GM21717 (cell line): ENCODE data around the gene KIF2A.

Experiments used
- ATAC-seq: cut with Tn5 transposase; IDR thresholded peaks from one replicate; pipeline ENCODE4 v1.9.1; 2021; ENCODE audit warnings: mild to moderate bottlenecking, moderate library complexity; ENCODE audit not compliant: unreplicated experiment

KIF2A gene

DNA sequence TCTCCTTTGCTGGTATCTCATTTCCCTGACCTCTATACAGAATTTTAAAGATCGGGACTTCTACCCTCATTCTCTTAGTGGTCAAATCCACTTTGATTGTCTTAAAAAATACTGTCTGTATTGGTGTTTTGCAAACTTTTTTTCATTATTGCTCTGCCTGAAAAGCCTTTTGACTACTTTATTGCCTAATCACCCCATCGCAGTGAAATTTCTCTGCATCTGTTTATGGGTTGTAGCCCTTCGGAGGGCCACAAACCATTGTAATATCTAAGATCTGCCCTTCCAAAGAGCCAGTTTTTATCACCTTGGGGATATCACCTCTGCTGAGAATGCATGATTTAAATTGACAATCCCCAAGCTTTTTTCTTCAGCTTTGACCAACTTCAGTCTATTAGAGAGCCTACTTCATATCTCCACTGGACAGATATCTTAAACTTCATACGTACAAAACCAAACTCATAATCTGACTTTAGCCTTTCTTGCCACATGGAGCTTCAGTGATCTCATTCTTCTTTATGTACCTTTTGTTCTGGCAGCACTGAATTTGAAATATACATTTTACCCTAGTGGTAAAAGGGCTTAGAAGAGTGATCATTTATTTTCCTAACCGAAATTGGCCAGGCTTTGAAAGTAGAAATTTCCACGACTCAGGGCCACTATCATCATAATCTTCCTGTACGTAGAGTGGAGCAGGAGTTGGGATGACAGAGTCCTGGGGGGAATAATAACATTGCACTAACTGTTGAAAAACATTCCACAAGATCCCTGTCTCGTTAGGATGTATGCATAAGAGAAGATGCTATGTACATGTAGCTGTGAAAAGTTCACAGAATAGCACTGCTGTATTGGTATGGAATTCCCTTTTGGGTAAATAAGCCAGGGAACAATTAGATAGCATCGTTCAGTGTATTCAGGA lies 21.4 kb downstream of the KIF2A start:
- ATAC-seq = no peak

DNA sequence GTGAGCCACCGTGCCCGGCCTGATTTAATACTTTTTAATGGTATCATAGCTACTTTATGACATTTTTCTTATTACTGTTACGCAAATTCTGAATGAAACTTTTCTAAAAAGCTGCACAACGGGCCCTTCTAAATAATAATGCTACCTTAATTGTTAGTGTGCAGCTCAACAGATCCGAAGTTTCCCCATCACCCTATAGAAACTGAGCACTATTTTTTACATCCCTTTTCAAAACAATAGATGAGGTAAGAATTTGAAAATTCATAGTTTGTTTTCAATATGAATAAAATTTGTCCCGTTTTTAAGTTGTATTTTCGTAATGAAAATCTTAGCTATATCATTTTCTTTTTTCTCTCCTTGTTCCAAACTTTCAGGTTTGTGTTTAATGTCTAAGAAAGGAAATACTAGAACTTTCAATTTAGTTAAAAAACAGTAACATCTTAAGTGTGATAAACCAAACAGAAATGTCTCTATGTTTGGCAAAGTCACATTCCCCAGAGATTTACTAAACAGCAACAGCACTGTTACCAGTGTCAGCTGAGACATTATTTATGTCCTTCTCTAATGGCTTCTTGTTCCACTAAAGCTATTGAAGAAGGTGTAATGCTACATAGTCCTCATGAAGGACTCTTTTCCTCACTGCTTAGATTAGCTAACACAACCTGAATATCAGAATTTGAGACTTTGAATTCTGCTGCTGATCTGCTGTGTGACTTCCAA lies 22.9 kb downstream of the KIF2A start:
- no peak for ATAC-seq

DNA sequence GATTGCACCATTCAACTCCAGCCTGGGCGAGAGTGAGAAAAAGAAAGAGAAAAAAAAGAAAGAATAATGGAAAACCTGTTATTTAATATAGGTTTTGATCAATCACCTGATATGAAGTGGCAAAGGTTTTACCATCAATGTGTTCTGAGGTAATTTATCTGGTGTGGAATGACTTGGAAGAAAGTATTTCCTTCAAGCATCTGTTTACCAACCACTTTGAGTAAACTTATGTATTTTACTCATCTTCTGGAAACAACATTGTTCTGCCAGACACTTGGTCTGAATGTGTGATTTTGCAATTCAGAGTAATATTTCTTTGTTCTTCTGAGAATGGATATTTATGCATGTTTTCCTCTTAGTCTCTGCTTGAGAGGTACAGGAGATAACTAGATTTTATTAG lies 24.3 kb downstream of the KIF2A start:
- no peak for ATAC-seq

DNA sequence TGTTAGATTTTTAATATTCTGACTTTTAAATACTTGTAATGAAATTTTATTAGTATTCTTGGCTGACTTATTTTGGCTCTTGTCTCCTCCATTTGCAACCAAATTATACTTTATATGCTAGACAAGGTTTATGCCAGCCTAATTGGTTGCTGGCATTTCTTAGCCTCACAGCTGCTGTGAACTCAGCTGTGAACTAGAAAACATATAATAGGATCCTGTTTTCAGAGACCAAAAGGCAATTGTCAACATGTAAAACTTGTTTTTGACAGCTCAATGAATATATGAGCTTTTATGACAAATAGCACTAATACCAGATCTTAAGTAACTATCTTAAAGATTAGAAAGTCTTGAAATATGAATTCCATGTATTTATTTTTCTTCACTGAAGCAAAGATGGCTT lies 25.9 kb downstream of the KIF2A start:
- no peak for ATAC-seq

DNA sequence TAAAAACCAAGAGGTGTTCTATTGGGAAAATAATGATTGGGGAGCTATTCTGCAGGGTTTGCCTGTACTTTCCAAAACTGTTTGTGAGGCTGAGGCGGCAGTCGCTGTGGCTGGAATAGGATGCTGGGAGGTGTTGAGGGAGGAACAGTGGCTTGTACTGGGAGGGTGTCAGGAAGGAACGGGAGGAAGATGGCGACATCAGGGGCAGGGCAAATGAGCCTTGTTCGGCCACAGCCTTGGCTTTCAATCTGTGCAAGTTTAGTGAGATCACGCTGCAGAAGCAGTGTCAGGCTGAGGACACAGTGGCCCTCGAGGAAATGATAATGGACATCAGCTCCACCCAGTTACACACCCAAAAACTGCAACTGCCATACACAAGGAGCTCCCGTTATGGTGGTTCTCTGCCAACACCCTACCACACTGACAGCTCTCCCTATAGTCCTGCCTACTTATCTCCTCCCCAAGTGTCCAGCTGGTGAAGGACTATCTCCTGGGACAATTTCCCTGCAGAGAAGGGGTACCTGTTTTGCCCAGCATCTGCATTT lies 27.3 kb downstream of the KIF2A start:
- ATAC-seq = no peak

DNA sequence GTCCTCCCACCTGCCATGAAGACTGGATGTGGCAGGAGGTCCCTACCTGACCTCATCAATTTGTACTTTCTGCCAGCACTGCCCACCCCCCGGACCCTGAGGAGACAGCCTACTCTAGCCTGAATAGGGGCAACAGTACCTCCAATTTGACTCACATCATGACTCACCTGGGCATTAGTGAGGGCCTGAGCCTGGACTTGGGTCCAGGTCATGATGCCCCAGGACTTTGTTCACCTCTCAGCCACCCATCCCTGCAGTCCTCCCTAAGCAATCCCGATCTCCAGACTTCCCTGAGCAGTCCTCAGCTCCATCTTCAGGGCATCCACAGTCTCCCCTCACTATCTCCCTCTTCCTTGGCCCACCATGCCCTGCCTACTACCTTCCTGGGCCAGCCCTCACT lies 28.1 kb downstream of the KIF2A start:
- no peak for ATAC-seq

DNA sequence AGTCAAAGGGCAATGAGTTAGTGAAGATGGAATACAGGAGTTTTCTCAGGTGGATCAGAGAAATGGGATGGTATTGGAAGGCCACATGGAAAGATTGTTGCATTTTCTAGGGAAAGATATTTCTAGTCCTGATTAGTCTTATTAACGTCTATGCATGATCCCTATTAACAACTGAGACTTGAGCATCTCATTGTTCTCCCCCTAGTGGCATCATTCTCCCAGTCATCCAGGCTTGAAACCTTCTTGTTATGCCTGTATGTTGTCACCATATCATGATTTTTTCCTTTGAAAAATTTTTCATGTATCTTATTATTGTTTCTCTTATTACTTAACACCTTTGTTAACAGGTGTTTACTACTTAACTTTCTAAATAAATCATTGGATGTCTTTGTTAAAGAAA lies 34.4 kb downstream of the KIF2A start:
- ATAC-seq = no peak

DNA sequence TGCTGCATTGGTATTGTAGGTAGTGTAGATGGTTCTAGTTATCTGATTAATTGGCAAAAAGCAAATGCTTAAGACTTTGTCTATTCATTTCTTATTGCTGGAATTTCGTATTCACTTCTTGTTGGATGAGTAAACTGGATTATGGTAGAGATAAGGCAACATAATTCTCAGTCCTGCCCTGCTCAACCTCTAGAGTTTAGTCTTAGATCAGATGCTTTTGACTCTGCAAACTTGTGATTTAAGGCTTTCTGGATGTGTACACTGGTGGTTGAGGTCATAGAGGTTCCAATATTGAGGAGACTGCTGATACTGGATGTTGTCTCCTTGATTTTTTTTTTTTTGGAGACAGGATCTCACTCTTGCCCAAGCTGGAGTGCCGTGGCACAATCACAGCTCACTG lies 35.0 kb downstream of the KIF2A start:
- ATAC-seq = no peak

DNA sequence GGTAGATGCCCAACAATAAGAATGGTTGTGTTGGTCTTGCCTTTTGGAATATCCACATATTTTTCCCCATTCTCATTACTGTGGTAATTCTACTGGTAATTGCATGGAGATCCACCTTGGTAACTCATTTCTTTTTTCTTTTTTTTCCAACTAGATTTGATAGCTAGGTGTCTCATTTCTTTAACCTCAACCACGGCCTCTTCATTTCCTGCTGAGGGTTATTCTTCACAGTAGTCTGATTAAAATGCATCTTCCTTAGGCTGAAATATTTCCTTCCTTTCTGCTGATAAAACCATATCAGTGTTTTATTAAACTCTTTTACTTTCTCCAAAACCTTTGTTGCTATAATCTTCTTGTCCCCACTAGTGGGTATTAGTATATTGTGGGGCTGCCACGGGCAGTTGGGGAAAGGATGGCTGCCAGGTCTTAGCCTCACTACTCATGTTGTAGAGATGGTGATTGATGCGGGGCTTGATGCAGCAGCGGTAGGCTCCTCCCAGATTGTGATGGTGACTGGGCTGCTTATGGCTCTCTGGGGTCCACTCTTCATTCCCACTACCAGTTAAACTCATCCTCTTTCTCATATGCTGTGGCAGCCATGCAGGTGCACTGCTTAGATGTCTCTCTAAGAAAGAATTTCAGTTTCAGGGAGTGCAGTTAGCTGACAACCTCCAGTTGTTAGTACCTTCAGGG lies 35.9 kb downstream of the KIF2A start:
- ATAC-seq = peak; percentile 68

DNA sequence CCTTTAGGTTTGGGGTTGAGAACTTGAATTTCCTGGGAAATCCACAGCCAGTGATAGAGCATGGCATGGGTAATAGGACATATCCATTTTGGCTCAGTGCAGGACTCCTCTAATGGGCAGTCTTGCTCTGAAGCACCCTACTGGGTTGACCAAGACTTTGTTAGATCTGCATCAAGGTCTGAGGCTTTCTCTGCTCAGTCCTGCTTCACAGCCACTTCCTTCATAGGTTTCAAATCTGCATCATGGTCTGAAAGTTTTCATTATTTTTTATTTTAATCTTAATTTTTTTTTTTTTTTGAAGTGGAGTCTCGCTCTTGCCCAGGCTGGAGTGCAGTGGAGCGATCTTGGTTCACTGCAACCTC lies 36.5 kb downstream of the KIF2A start:
- ATAC-seq = peak; percentile 48

DNA sequence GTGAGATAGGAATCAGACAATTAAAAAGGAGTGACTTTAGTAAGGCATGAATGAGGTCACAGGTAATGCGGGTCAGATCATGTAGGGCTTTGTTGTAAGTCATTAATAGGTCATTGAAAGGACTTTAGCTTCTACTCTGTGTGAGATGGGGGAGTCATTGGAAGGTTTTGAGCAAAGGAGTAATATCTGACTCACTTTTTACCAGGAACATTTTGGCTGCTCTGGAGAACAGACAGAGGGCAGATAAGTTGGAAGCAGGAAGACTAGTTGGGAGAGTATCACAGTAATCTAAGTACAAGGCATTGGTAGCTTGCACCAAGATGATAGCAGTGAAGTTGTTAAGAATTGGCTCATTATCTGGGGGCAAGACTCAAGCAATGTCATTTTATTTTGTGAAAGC lies 37.4 kb downstream of the KIF2A start:
- no peak for ATAC-seq

DNA sequence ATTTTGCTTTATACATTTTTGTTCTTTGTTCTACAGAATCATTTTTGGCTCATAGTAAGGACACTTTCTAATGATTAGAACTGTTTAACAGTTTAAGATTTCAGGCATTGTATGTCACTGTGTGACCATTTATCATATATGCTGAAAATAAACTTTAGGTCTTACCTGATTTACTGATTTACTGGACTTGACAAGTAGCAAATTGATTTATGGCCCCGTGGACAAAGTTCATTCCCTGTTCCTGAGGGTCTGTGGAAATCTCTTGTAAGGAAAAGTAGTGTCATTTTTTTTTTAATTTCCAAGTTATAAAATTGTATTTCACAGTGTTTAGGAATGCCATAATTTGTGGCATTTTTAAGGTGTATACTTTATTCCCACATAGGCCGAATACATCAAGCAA lies 40.7 kb downstream of the KIF2A start:
- ATAC-seq = no peak

DNA sequence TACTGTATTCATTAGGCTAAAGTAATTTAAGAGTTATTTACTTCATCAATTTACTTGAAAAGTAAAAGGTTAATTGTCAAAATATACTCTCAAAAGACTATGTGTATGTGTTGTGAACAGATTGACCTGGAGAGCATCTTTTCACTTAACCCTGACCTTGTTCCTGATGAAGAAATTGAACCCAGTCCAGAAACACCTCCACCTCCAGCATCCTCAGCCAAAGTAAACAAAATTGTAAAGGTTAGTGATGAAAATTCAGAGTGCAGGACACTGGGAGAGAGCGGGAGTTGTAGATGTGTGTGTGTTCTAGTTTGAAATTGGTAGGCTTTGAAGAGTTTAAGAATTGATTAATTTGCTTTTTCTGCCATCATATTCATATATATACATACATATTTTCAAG lies 41.9 kb downstream of the KIF2A start:
- ATAC-seq = no peak

DNA sequence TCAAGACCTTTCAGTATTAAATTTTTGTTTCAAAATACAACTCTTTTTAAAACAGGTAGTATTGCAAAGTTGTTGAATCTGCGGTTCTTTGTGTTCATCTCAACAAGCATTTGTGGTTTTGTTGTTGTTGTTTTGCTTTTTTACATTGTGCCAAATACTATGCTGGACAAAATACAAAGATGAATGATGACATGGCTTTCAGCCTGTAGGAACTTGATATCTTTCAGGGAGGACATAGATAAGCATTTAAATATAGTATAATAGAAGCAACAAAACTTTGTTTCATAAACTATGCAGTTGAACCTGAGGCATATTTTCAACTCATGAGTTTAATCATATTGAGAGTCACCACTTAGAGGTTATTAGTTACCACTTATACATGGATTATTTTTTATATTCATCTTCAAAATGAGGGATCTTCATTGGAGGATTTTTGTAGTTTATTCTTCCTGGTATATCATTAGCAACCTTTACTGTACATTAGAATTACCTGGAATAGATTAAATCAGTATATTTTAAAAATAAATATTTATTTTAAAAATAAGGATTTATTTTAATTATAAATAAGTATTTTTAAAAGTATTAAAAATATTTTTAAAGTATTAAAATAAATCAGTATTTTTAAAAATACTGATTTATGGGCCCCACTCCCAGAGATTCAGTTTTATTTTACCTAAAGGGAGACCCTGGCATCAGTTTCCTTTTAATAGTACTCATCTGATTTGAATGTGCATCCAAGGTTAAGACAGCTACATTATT lies 42.9 kb downstream of the KIF2A start:
- no peak for ATAC-seq

DNA sequence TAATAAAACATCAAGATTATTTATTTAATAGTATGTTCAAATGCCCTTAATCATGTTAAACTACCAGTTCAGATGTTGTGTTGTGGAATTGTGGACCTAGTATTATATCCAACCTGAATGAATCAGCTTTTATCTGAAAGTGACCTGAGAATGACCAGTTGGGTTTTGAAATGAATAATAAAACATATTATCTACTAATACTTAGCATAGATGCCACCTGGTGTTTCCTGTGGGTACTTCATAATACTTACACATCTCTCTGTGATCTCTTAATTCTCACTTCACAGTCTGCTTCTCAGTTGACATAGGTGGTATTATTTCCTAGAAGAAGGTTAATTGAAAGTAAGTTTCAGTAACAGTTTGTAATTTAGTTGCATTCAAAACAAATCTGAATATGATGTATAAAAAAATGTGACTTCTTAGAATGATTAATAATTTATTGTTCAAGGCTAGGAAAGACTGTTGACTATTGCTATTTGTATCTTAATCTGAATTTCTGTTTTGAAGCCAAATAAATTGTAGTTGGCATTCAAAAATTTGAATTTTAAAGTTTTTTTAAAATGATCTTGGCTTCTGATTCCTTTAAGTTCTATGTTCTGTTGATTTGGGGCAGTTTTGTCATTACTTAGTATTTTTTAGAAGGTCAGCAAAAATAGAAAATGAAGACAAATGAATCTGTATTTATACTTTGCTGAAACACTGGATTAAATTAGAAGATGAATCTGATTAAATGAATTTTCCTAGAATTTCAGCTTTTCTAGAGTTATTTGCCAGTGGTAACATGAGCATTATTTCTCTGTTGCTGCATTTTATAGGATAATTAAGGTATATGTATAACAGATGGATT lies 48.2 kb downstream of the KIF2A start:
- peak; percentile 90 for ATAC-seq

DNA sequence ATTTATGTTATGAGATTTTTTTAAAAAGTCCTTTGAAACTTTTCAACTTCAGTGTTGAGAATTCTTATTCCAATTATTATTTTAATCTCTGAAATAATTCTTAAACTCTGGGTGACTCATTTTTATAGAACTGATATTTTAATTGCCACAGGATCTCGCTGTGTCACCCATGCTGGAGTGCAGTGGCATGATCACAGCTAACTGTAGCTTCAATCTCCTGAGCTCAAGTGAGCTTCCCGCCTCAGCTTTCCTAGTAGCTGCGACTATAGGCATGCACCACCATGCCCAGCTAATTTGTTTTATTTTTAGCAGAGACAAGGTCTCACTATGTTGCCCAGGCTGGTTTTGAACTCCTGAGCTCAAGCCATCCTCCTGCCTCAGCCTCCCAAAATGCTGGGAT lies 56.7 kb downstream of the KIF2A start:
- no peak for ATAC-seq

DNA sequence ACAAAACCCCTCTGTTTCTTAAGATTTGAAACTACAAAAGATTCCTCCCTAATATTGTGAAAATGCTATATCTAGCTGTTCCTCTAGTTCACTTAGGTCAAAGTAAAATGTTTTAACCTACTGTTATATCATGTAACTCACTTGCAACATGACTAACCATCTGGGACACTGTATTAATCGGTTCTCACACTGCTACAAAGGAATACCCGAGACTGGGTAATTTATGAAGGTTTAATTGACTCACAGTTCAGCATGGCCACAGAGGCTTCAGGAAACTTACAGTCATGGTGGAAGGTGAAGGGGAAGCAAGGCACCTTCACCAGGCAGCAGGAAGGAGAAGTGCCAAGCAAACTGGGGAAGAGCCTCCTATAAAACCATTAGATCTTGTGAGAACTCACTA lies 63.0 kb downstream of the KIF2A start:
- no peak for ATAC-seq

DNA sequence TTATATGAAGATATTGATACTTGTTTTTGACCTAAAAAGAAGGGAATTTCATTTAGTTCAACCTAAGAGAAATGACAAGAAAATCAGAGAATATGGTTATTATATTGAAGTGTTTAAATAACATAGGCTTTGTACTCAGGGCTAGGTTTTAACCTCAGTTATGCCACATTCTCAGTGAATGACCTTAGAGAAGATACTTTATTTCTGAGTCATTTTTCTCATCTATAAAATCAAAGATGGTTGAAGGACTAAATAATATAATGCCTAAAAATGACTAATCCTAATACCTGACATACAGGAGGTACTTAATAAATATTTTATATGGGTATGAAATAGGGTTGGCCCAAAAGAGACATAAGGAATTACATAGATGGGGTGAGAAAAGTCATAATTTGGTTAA lies 65.4 kb downstream of the KIF2A start:
- no peak for ATAC-seq

DNA sequence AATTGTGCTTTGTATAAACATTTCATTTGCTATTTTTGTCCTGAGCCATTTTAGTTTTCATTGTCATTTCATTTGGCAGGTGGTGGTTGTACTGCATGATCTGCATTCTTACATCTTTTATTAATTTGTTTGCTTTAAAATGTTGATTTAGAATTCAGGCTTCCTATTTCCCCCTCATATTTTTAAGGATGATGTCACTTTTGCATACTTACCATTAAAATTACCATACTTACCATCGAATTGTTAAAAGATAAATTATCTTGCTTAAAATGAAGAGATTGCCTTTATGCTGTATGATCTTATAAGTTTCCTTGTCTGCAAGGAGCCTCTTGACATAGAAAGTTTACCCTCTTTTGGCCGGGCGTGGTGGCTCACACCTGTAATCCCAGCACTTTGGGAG lies 66.6 kb downstream of the KIF2A start:
- ATAC-seq = no peak

DNA sequence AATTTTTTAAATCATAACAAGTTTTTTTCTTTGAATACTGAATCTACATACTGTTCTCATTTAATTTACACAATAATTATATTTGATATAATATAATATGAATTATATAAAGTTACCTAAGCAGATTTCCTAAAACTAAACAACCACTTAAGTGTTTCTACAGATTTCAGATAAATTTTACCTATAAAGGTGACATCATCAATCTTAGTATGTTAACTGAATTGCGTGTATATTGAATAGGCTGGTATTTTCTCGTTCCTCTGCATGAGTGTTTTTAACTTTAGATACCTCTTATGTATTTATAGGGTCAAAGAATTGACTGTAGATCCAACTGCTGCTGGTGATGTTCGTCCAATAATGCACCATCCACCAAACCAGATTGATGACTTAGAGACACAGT lies 67.4 kb downstream of the KIF2A start:
- ATAC-seq = no peak
